Fibroblast of peridontal ligament (primary cell): Measurements from ENCODE around the gene ARHGEF7.

Source experiments
- DNase-seq: peaks from one replicate; pipeline ENCODE4 v3.0.0-alpha.2; 2010; ENCODE audit errors: extremely low read depth

Gene ARHGEF7

GRCh38 chr13:111275995-111276618 lies 161.0 kb downstream of the ARHGEF7 start:
- no peak for DNase-seq

DNA sequence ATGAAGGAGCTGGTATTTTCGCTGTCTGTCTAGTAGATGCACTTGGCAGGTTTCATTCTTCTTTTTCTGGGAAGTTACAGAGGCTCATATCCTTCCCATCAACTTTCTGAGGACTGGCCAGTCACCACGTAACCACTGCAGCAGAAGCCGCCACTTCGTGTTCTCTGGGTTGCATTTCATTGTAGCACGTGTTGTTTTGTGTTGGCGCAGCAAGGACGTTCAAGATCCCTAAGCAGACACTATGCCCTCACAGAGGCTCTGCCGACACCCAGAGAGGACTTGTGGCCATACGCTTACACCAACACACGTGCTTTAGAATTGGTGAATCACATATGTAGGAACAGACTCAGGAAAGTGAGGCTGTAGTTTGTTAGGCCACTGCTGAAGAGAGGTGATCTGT lies 163.1 kb downstream of the ARHGEF7 start:
- no peak for DNase-seq

DNA sequence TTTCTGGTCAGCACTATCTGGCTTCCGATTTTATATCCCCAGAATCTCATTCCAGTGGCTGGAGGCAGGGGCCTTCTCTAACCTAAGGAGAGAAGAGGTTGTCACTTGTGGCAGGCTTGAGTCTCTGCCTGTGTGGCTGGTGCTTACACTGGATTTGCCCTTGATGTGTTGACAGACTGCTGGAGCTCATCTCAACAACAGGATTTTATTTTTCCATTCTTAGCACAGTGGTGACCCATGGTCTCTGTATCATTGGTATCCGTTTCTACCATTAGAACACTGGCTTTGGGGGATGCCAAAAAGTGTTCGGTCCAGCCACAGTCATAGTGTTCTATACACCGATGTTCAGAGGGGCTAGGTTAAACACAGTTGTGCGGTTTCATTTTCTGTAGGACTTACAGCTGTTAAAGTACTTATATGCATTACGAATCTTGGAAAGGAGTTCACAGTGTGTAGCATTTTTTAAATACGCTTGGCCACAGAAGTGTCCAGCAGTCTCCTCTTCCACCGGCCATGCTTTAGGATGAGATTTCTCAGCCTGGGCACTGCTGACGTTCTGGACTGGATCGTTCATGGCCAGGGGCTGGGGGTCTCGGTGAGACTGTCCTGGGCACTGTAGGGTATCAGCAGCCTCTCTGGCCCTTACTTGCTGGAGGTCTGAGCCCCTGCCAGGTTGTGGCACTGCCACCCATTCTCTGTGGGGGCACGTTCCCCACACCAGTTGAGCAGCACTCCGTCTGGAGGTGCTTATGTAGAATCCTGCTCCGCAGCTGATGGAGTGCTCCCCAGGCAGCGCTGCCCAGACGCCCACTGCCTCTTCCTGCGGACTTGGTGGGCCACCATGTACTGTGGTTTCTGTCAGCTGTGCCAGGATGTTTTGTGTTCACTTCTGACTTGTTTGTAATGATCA lies 163.9 kb downstream of the ARHGEF7 start:
- DNase-seq = no peak

DNA sequence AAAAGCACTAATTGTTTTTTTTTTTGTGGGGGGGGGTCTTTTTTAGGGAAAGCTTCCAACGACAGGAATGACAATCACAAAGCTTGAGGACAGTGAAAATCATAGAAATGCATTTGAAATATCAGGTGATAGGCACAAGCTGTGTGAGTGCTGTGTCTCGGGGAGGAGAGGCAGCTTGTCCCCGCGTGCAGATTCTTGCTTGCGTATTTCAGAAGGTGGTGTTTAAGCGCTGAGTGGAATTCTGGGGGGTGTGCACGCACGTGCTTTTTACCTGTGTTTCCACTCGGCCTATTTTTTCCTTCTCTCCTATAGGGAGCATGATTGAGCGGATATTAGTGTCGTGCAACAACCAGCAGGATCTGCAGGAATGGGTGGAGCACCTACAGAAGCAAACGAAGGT lies 165.1 kb downstream of the ARHGEF7 start:
- DNase-seq = no peak

GRCh38 chr13:111280681-111281585 lies 165.8 kb downstream of the ARHGEF7 start:
- DNase-seq = peak; percentile 41

GRCh38 chr13:111281751-111282311 lies 166.7 kb downstream of the ARHGEF7 start:
- peak; percentile 86 for DNase-seq

DNA sequence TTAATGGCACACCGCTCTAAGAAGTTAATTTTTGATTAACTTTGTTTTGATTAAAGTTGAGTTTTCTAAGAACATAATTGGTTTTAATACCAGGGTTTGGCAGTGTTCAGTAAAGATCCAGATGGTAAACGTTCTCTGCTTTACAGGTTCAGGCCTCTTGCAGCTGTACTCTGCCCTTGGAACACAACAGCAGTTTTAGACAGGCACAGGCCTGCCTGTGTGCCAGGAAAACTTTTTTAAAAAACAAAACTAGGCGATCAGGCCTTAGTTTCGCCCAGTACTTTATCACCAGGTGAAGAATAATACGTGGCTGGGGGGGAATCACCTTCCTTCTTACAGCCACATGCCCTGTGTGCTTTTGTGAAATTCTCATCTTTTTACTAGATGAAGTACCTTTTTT lies 167.3 kb downstream of the ARHGEF7 start:
- peak; percentile 6 for DNase-seq

- DNase-seq = no peak
Measured at GRCh38 chr13:111282997-111283396, 167.9 kb downstream of the ARHGEF7 start.

GRCh38 chr13:111283457-111283856 lies 168.3 kb downstream of the ARHGEF7 start:
- no peak for DNase-seq

GRCh38 chr13:111283991-111284390 lies 168.9 kb downstream of the ARHGEF7 start:
- DNase-seq = no peak

DNA sequence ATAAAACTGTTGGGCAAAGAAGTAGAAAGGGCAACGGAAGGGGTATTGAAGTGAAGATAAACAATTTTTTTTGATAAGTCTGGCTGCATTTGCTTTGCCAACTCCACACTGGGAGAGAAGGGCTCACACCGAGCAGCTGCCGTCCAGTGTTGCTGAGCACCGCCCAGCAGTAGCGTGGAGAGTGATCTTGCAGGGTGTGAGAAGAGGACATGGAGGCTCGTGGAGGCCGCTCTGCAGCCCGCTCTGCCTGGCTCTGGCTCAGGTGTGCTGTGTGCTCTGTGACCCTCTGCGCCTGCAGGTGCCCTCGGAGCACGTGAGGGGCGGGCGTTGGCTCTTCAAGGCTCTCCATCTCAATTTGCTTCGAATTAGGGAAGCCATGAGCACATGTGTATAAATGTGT lies 169.5 kb downstream of the ARHGEF7 start:
- no peak for DNase-seq

DNA sequence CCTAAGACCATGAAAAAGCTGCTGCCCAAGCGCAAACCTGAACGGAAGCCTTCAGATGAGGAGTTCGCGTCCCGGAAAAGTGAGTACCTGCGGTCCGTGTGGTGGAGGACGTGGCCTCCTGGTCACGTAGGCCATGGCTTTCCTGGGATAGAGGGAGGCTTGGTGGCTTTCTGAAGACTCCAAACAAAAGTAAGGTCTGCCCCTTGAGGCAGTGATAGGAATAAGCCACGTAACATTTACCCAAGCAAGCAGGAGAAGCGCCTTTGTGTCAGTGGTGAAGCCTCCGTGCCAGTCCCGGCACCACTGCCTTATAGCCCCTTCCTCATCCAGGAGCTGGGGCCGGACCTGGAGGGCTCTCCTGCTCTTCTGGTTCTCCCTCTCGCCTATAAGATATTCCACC lies 171.1 kb downstream of the ARHGEF7 start:
- DNase-seq = no peak

GRCh38 chr13:111286749-111287148 lies 171.6 kb downstream of the ARHGEF7 start:
- no peak for DNase-seq

DNA sequence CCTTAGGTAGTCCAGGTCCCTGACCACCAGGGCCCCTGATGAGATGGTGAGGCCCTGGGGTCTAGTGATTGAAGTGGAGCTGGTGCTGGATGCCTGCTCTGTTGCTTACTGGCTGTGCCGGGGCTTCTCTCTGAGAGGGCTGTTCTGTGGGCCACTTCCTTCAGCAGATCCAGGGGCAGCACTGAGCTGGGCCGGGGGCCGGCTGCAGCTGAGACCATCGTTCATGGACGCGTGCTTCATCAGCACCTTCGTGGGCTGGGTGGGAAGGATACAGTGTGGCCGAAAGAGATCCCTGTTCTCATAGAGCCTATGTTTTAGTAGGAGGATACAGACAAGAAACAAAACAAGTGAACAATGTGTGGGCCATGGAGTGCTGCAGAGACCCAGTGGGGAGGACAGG lies 172.1 kb downstream of the ARHGEF7 start:
- DNase-seq = no peak

- DNase-seq = no peak
Measured at GRCh38 chr13:111288276-111288675, 173.2 kb downstream of the ARHGEF7 start.

- no peak for DNase-seq
Measured at GRCh38 chr13:111289251-111289650, 174.1 kb downstream of the ARHGEF7 start.

- DNase-seq = no peak
Measured at GRCh38 chr13:111291908-111292307, 176.8 kb downstream of the ARHGEF7 start.

GRCh38 chr13:111292710-111293485 lies 177.8 kb downstream of the ARHGEF7 start:
- no peak for DNase-seq

GRCh38 chr13:111295886-111296285 lies 180.8 kb downstream of the ARHGEF7 start:
- DNase-seq = no peak

GRCh38 chr13:111296417-111296816 lies 181.3 kb downstream of the ARHGEF7 start:
- DNase-seq = no peak
